K562 (cell line): Measurements from ENCODE around the gene C11orf65. TPM values are rescaled to one million over a fixed set of nuclear protein-coding genes. Genes with fewer than 3 reads are reported as not detected.

ENCODE experiments used
- ATAC-seq: fragments of 200-7000 bp; cut with Tn5 transposase; 3 replicates; pipeline ENCODE4 v1.9.1; 2020; ENCODE audit warnings: moderate library complexity
- BruUV-seq: library from RNA; stranded (reverse); fragments of 400-500 nt; replicated peaks from 2 replicates; lab custom pipeline; 2021; lab: Mats Ljungman, UMichigan
- CTCF ChIA-PET: fragments of 300-600 bp; formaldehyde crosslinking; extraction: SDS; loops from one replicate; lab custom pipeline; 2021; ENCODE audit warnings: low intra/inter-chr PET ratio; lab: Yijun Ruan, JAX
- POLR2A ChIA-PET: fragments of 300-600, 350-650 bp; sonication (Branson Sonifier 250); formaldehyde crosslinking; extraction: SDS; loops from one replicate; lab custom pipeline; 2021; ENCODE audit warnings: antibody characterized with exemption, inconsistent platforms; lab: Yijun Ruan, JAX
- DNase-seq, 4 experiments: peaks; one replicate each; pipeline versions ENCODE4 v3.0.0 to v3.0.0-alpha.2; 2011 to 2018; ENCODE audit warnings: low spot score in 3 of 4, mixed read lengths in 3 of 4; ENCODE audit errors: extremely low read depth in 1 of 4
- FAIRE-seq: peaks from 2 replicates; lab custom pipeline; 2011; peaks lifted over from hg19 to GRCh38; lab: Jason Lieb, UNC
- H2AFZ ChIP-seq: 2 replicates; pipeline ENCODE4 v1.6.0; 2011; ENCODE audit warnings: low read depth, low read length, control low read depth, inconsistent platforms
- H3K27ac ChIP-seq: fragments of 200-600 bp; 3 replicates; pipeline ENCODE4 v1.8.0; 2011; ENCODE audit warnings: low read depth, mild to moderate bottlenecking, control low read depth, inconsistent platforms, low read length, moderate library complexity, mixed read lengths; ENCODE audit errors: extremely low read depth
- H3K27me3 ChIP-seq, 2 experiments: fragments of 300-600 bp in 1 of 2; 2 replicates in 1 of 2; 3 replicates in 1 of 2; pipeline versions ENCODE4 v1.6.0 to v1.8.0; 2011; ENCODE audit warnings: inconsistent platforms in 2 of 2, low read length in 2 of 2, mild to moderate bottlenecking in 1 of 2, mixed read lengths in 1 of 2, moderate library complexity in 1 of 2; ENCODE audit not compliant: control insufficient read depth in 2 of 2, insufficient read depth in 2 of 2
- H3K36me3 ChIP-seq: fragments of 300-600 bp; 3 replicates; pipeline ENCODE4 v1.8.0; 2011; ENCODE audit warnings: mild to moderate bottlenecking, low read length, inconsistent platforms; ENCODE audit not compliant: control insufficient read depth, insufficient read depth
- H3K4me1 ChIP-seq, 2 experiments: fragments of 200-600 bp in 1 of 2; replicated peaks in 1 of 2; 2 replicates in 1 of 2; 3 replicates in 1 of 2; pipeline versions ENCODE4 v1.5.1 to v1.8.0; 2011; ENCODE audit warnings: inconsistent platforms in 2 of 2, low read length in 2 of 2, mild to moderate bottlenecking in 1 of 2, mixed read lengths in 1 of 2, moderate library complexity in 1 of 2; ENCODE audit not compliant: control insufficient read depth in 2 of 2, insufficient read depth in 2 of 2
- H3K4me2 ChIP-seq: 2 replicates; pipeline ENCODE4 v1.6.1; 2011; ENCODE audit warnings: low read length, control low read depth, inconsistent platforms, mixed read lengths; ENCODE audit not compliant: insufficient read depth
- H3K4me3 ChIP-seq: fragments of 200-600 bp; sonication (generic), shearing (Covaris generic); 2 replicates; pipeline ENCODE4 v1.5.1; 2016; ENCODE audit warnings: control low read depth, inconsistent platforms
- H3K79me2 ChIP-seq: fragments of 200-600 bp; 3 replicates; pipeline ENCODE4 v1.8.0; 2011; ENCODE audit warnings: low read length, inconsistent platforms; ENCODE audit not compliant: control insufficient read depth, insufficient read depth
- H3K9ac ChIP-seq, 2 experiments: 2 replicates each; pipeline versions ENCODE4 v1.6.0 to v1.6.1; 2011; ENCODE audit warnings: low read depth in 2 of 2, low read length in 2 of 2, control low read depth in 1 of 2, inconsistent platforms in 1 of 2, mild to moderate bottlenecking in 1 of 2, mixed read lengths in 1 of 2; ENCODE audit not compliant: insufficient read depth in 1 of 2
- H3K9me1 ChIP-seq: one replicate; pipeline ENCODE4 v1.6.0; 2011; ENCODE audit warnings: inconsistent platforms, mild to moderate bottlenecking, low read length, moderate library complexity; ENCODE audit not compliant: control insufficient read depth, insufficient read depth
- H3K9me3 ChIP-seq: replicated peaks from 2 replicates; pipeline ENCODE4 v1.5.1; 2011; ENCODE audit warnings: low read depth, low read length, inconsistent platforms; ENCODE audit not compliant: control insufficient read depth, insufficient read depth
- H4K20me1 ChIP-seq: replicated peaks from 2 replicates; pipeline ENCODE4 v1.6.1; 2011; ENCODE audit warnings: low read length, inconsistent platforms, mixed read lengths; ENCODE audit not compliant: control insufficient read depth, insufficient read depth
- CBX3 ChIP-seq, 2 experiments: IDR thresholded peaks; 1 replicate in 1 of 2; 2 replicates in 1 of 2; pipeline ENCODE4 v1.6.1; 2012; ENCODE audit warnings: inconsistent platforms in 2 of 2, low read length in 2 of 2, borderline replicate concordance in 1 of 2, control low read depth in 1 of 2
- CEBPB ChIP-seq: fragments of 450-650 bp; IDR thresholded peaks from 2 replicates; pipeline ENCODE4 v1.6.1; 2016; ENCODE audit warnings: missing genetic modification characterization, missing compliant biosample characterization
- GMEB1 ChIP-seq: fragments of 250-450 bp; sonication (Bioruptor Pico); IDR thresholded peaks from 2 replicates; pipeline ENCODE4 v1.4.0; 2020; ENCODE audit warnings: mild to moderate bottlenecking
- HDGF ChIP-seq: fragments of 450-650 bp; IDR thresholded peaks from 2 replicates; pipeline ENCODE4 v1.6.1; 2016
- MYBL2 ChIP-seq, 2 experiments: fragments of 450-650 bp in 1 of 2; sonication (generic) in 1 of 2; formaldehyde crosslinking in 1 of 2; IDR thresholded peaks; 2 replicates each; pipeline versions ENCODE4 v1.6.1 to v1.8.1; 2017 to 2022; ENCODE audit warnings: borderline replicate concordance in 1 of 2, inconsistent platforms in 1 of 2, low read depth in 1 of 2, mild to moderate bottlenecking in 1 of 2, missing genetic modification reagents in 1 of 2, moderate library complexity in 1 of 2
- NR3C1 ChIP-seq: sonication (generic); formaldehyde crosslinking; IDR thresholded peaks from 2 replicates; pipeline ENCODE4 v1.8.1; 2022; ENCODE audit warnings: missing genetic modification reagents
- RBBP5 ChIP-seq: fragments of 200-600 bp; sonication (generic); IDR thresholded peaks from 2 replicates; pipeline ENCODE4 v1.6.1; 2012; ENCODE audit warnings: borderline replicate concordance, mild to moderate bottlenecking, low read length, control low read depth, inconsistent platforms; ENCODE audit not compliant: insufficient read depth, poor library complexity, severe bottlenecking
- SRSF1 ChIP-seq: fragments of 200-400 bp; formaldehyde crosslinking; IDR thresholded peaks from 2 replicates; pipeline ENCODE4 v1.6.1; 2017; ENCODE audit warnings: mild to moderate bottlenecking, low read depth, low read length, moderate library complexity
- STAT6 ChIP-seq: sonication (generic); formaldehyde crosslinking; IDR thresholded peaks from 2 replicates; pipeline ENCODE4 v1.8.1; 2023; ENCODE audit warnings: mild to moderate bottlenecking, missing genetic modification reagents
- WGBS: fragments of 100-300 bp; shearing (Covaris generic); methylation state at CpG from one replicate; pipeline ENCODE4 v1.1.6; 2016; ENCODE audit warnings: low coverage, mixed read lengths; ENCODE audit not compliant: insufficient coverage; ENCODE audit errors: missing lambda C conversion rate; 5-methylcytosine and 5-hydroxymethylcytosine counted together
- in situ Hi-C: fragments of 300-500 bp; cut with MboI; formaldehyde crosslinking; loops from 4 replicates; pipeline ENCODE4 v1.15.0; 2018; ENCODE audit warnings: inconsistent platforms, mixed read lengths
- intact Hi-C: fragments of 100-400 bp; cut with micrococcal nuclease; formaldehyde crosslinking; loops from 2 replicates; pipeline ENCODE4 v1.14.2; 2022
- polyA plus RNA-seq, 8 experiments: library from polyadenylated mRNA; depleted of rRNA in 4 of 8; stranded (reverse) in 5 of 8; unstranded in 3 of 8; fragments of >200 nt; fragmentation: Nextera tagmentation in 2 of 8; fragmentation: Illumina TruSeq in 1 of 8; extraction: Ambion mirVana in 2 of 8; extraction: Trizol in 1 of 8; gene quantifications; 2 replicates each; pipeline versions ENCODE4 v1.2.1 to v1.2.3, GENCODE V29; 2011 to 2014; ENCODE audit warnings: inconsistent platforms in 1 of 8, missing spikeins in 1 of 8
- total RNA-seq, 7 experiments: library from RNA; depleted of rRNA in 6 of 7; stranded (reverse); fragments of >200 nt in 6 of 7; fragmentation: Illumina TruSeq in 2 of 7; extraction: Trizol in 2 of 7; gene quantifications; 2 replicates each; pipeline versions ENCODE4 v1.2.1 to v1.2.3, GENCODE V29; 2011 to 2021; ENCODE audit warnings: low replicate concordance in 1 of 7
- TF ChIP-seq, protein P1 (sequence below): sonication (generic); formaldehyde crosslinking; IDR thresholded peaks from 2 replicates; pipeline ENCODE4 v1.8.1; 2023; ENCODE audit warnings: missing genetic modification reagents, mild to moderate bottlenecking, borderline replicate concordance

Gene C11orf65
- total and polyA plus RNA-seq, 9 of the 15 experiments (the other 6 are each of a cell fraction or from before 2014, with no cell fraction given) = 1.0 to 2.1 (median 1.2) TPM

- no TSS peak for BruUV-seq
- in situ Hi-C loops = no loop called here
- intact Hi-C loops = no loop called here
- 50% methylated on average over 2 of the region's 2 CpGs for whole genome bisulfite sequencing
- H3K4me2 ChIP-seq = no peak overlapping the region
- H3K9me1 ChIP-seq = no peaks in the 10 kb centered on the region
- 0 out of 2 replicates have a peak, but pooled peaks cover 1% of the 10 kb centered on the region for H3K9me3 ChIP-seq
- H3K36me3 ChIP-seq = no peaks in the 10 kb centered on the region
- no peaks in the 10 kb centered on the region for H3K27me3 ChIP-seq
- H2AFZ ChIP-seq = no peak overlapping the region
- ChIA-PET CTCF (no interaction called here), POLR2A (interaction anchor here (1.1 kb wide), 1 partner anchor 15 kb away, joined by 3 read pairs; no protein-coding TSS in a partner anchor)
- ATAC-seq (no peak), DNase-seq (no peak), FAIRE-seq (no peak)
- H3K4me3 ChIP-seq = no peak overlapping the region
- no peaks in the 10 kb centered on the region for H4K20me1 ChIP-seq
- H3K27ac ChIP-seq = no peak overlapping the region
- H3K79me2 ChIP-seq = no peaks in the 10 kb centered on the region
- no peak overlapping the region for H3K9ac ChIP-seq
- peaks cover 0 to 3% of the 10 kb centered on the region in 2 experiments; a peak in 2 of 5 replicates for H3K4me1 ChIP-seq
- TF ChIP-seq GMEB1 (CRISPR knock-in tag) (no peak), HDGF (no peak), CBX3 (IDR thresholded peaks at IDR 0.05; ENCODE audit: borderline replicate concordance in 1 of 2, low read length in 2 of 2) (peak in 1 of 2 experiments; percentile 46; a peak in 1 of 3 replicates), MYBL2 (IDR thresholded peaks at IDR 0.05; ENCODE audit: low read depth) (no peak), MYBL2 (CRISPR knock-in tag; IDR thresholded peaks at IDR 0.05; ENCODE audit: borderline replicate concordance) (no peak), CEBPB (no peak), STAT6 (CRISPR knock-in tag) (no peak), SRSF1 (no peak), NR3C1 (no peak), RBBP5 (no peak)
- TF ChIP-seq, protein P1, sequence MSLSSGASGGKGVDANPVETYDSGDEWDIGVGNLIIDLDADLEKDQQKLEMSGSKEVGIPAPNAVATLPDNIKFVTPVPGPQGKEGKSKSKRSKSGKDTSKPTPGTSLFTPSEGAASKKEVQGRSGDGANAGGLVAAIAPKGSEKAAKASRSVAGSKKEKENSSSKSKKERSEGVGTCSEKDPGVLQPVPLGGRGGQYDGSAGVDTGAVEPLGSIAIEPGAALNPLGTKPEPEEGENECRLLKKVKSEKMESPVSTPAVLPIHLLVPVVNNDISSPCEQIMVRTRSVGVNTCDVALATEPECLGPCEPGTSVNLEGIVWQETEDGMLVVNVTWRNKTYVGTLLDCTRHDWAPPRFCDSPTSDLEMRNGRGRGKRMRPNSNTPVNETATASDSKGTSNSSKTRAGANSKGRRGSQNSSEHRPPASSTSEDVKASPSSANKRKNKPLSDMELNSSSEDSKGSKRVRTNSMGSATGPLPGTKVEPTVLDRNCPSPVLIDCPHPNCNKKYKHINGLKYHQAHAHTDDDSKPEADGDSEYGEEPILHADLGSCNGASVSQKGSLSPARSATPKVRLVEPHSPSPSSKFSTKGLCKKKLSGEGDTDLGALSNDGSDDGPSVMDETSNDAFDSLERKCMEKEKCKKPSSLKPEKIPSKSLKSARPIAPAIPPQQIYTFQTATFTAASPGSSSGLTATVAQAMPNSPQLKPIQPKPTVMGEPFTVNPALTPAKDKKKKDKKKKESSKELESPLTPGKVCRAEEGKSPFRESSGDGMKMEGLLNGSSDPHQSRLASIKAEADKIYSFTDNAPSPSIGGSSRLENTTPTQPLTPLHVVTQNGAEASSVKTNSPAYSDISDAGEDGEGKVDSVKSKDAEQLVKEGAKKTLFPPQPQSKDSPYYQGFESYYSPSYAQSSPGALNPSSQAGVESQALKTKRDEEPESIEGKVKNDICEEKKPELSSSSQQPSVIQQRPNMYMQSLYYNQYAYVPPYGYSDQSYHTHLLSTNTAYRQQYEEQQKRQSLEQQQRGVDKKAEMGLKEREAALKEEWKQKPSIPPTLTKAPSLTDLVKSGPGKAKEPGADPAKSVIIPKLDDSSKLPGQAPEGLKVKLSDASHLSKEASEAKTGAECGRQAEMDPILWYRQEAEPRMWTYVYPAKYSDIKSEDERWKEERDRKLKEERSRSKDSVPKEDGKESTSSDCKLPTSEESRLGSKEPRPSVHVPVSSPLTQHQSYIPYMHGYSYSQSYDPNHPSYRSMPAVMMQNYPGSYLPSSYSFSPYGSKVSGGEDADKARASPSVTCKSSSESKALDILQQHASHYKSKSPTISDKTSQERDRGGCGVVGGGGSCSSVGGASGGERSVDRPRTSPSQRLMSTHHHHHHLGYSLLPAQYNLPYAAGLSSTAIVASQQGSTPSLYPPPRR (CRISPR knock-in tag) = no peak
Observed at GRCh38 chr11:108453207-108453835, 14.0 kb downstream of the C11orf65 start.
